HG02588 (cell line): ENCODE results near the gene MYO9B.
"Not testable (repeated sequence)": the region's sequence is repeated elsewhere in the genome, so short reads cannot be mapped to it uniquely, and the experiment has no call there.

ENCODE experiments used
- ATAC-seq: cut with Tn5 transposase; IDR thresholded peaks from one replicate; pipeline ENCODE4 v1.9.1; 2021; ENCODE audit warnings: mild to moderate bottlenecking, moderate library complexity; ENCODE audit not compliant: unreplicated experiment

Gene MYO9B

DNA sequence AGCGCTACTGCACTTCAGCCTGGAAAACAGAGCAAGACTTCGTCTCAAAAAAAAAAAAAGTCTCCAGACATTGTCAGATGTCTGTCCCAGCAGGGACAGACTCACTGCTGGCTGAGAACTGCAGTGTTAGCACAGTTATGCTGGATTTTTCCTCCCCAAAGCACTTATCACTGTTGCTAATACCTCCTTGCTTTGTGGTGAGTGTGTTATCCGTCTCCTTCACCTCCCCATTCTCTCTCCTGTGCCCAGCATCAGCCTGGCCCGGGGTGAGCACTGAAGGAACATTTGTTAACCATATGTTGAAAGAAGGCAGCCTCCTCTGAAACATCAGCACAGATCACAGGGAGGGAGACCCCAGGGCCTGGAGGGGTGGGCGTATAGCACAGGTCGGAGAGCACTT is 11.3 kb downstream of the MYO9B start:
- no peak for ATAC-seq

- ATAC-seq: no peak
These were observed 13.0 kb downstream of the MYO9B start for GRCh38 chr19:17088552-17088951.

GRCh38 chr19:17090583-17090982 is 15.0 kb downstream of the MYO9B start:
- no peak for ATAC-seq

GRCh38 chr19:17091758-17092333 is 16.3 kb downstream of the MYO9B start:
- ATAC-seq: no peak

DNA sequence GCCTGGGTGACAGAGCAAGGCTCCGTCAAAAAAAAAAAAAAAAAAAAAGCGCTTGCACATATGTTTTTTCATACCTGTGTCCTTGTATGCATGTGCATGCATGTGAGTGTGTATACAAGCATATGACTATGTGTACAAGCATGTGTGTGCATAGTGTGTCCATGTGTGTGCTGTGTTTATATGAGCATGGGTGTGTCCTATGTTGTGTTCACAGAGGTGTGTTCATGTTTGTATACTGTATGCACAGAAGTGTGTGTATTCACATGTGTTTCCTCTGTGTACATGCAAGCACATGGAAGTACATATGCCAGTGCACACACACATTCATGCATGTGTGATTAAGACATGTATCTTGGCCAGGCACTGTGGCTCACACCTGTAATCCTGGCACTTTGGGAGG is 17.1 kb downstream of the MYO9B start:
- no peak for ATAC-seq

GRCh38 chr19:17094694-17095093 is 19.1 kb downstream of the MYO9B start:
- not testable (repeated sequence) for ATAC-seq

- ATAC-seq: no peak
These were observed 19.8 kb downstream of the MYO9B start for GRCh38 chr19:17095141-17095919.

DNA sequence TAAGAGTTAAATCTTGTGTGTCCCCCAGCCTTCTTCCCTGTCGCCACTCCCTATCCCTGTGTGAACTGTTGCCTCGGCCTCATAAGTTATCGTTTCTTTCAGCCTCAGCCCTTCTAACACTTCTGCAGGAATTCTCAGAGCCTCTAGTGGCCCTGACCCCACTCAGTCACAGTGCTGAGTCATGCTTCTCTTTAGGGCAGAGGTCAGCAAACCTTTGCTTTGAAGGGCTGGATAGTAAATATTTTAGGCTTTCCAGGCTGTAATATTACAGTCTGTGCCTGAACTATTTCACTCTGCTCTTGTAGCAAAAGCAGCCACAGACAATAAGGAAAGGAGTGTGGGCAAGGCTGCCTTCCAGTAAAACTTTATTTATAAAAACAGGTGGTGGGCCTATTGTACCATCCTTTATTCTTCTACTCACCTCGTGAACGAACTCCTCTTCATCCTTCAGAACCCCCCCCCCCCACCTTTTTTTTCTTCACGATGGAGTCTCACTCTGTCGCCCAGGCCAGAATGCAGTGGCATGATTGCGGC is 22.1 kb downstream of the MYO9B start:
- ATAC-seq: no peak

- ATAC-seq: no peak
These were observed 22.7 kb downstream of the MYO9B start for GRCh38 chr19:17098326-17098725.

DNA sequence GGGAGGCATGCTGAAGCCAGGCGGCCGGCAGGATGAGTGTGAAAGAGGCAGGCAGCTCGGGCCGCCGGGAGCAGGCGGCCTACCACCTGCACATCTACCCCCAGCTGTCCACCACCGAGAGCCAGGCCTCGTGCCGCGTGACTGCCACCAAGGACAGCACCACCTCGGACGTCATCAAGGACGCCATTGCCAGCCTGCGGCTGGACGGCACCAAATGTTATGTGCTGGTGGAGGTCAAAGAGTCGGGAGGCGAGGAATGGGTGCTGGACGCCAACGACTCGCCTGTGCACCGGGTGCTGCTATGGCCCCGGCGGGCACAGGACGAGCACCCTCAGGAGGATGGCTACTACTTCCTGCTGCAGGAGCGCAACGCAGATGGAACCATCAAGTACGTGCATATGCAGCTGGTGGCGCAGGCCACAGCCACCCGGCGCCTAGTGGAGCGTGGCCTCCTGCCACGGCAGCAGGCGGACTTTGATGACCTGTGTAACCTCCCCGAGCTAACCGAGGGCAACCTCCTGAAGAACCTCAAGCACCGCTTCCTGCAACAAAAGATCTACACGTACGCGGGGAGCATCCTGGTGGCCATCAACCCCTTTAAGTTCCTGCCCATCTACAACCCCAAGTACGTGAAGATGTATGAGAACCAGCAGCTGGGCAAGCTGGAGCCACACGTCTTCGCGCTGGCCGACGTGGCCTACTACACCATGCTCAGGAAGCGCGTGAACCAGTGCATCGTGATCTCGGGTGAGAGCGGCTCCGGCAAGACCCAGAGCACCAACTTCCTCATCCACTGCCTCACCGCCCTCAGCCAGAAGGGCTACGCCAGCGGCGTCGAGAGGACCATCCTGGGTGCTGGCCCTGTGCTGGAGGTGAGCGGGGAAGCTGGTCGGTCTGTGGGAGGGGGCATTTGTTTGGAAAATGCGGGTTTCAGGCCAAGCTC is 26.4 kb downstream of the MYO9B start:
- no peak for ATAC-seq

DNA sequence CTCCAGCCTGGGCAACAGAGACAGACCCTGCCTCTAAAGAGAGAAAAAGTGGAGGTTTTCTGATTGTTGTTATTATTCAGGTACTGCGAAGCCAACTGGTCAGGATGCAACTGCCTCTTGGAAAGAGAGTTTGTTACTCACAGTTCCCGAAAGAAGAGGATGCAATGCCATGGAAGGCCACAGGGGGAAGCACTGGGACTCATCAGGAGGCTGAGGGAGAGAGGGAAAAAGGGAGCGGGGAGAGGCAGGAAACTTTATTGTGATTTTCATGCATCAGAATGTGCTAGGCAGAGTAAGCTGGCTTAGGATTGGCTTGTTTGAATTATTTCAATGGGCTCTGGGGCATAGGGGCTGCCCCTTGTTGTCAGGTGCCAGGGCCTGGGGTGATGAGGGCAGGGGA is 27.6 kb downstream of the MYO9B start:
- no peak for ATAC-seq

- no peak for ATAC-seq
These were observed 29.1 kb downstream of the MYO9B start for GRCh38 chr19:17104679-17105078.

GRCh38 chr19:17105556-17105955 is 30.0 kb downstream of the MYO9B start:
- ATAC-seq: no peak

- not testable (repeated sequence) for ATAC-seq
These were observed 31.4 kb downstream of the MYO9B start for GRCh38 chr19:17106964-17107363.

DNA sequence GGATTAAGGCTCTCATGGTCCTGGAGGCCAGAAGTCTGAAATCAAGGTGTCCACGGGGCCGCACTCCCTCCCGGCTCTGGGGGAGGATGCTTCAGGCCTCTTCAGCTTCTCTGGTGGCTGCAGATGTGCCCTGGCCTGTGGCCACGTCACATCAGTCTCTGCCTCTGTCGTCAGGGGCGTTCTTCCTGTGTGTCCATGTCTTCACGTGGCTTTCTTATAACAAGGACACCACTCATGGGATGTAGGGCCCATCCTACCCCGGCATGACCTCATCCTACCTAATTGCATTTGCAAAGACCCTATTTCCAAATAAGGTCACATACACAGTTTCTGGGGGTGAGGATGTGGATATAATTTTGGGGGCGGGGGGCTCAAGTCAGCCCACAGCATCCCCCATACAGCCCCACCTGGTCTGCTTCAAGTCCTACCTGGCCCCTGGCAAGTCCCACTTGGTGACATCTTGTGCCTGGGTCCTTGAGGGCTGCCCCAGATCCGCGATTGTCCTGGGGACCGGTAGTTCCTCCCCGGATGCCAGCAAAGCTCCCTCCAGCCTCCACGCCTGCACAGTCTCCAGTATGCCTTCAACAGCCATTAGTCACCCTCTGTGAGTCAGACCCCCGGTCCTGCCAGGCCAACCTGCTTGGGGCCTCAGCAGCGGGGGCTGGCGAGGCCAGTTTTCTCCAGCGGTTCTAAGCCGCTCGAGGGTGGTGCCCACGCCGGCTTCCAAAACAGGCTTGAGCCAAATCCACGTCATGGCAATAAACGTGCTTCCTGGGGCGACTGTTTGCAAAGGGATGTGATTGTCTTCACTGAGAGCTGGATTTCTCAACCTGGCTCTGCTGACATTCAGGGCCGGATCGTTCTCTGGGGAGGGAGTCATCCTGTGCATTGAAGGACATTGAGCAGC is 32.2 kb downstream of the MYO9B start:
- ATAC-seq: no peak

DNA sequence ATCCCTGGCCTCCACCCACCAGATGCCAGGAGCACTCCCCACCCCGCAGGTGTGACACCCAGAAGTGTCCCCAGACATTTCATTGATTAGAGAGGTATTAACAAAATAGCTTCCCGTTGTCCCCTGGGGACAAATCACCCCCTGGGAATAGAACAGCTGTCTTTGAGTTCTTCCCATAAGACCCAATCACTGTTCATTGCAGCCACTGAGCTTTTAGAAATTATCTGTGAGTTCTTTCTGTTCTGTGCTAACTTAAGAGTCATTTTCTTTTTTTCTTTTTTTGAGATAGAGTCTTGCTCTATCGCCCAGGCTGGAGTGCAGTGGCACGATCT is 32.8 kb downstream of the MYO9B start:
- ATAC-seq: no peak

DNA sequence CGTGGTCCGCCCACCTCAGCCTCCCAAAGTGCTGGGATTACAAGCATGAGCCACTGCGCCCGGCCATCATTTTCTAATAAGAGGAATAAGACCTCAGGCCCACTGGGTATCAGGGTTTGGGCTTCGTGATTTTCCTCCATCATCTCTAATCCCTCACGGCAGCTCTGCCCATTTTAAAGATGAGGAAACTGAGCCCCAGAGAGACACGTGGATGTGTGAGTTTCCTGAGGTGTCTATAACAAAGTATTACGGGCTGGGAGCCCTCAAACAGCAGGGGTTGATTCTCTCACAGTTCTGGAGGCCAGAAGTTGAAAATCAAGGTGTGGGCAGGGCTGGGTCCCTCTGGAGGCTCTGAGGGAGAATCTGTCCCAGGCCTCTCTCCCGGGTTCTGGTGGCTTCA is 33.7 kb downstream of the MYO9B start:
- ATAC-seq: no peak

- peak; percentile 44 for ATAC-seq
These were observed 34.5 kb downstream of the MYO9B start for GRCh38 chr19:17109962-17110598.

- no peak for ATAC-seq
These were observed 35.0 kb downstream of the MYO9B start for GRCh38 chr19:17110599-17110966.

DNA sequence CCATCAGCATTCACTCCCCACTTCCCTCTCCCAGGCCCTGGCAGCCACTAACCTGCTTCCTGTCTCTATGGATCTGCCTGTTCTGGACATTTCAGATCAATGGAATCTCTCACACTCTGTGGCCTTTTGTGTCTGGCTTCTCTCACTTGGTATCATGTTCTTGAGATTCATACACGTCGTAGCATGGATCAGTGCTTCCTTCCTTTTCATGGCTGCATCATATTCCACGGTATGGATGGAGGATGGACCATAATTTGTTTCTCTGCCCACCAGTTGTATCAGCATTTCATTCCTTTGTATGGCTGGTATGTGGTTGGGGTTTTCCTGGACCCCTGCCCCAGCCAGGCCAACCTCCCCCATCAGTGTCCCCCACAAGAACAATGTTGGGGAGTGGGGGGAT is 36.2 kb downstream of the MYO9B start:
- no peak for ATAC-seq
